Epidermal melanocyte (primary cell): ENCODE measurements around the gene OLAH.
"Not testable (repeated sequence)": the region's sequence is repeated elsewhere in the genome, so short reads cannot be mapped to it uniquely, and the experiment has no call there.

Experiments
- DNase-seq: peaks from one replicate; pipeline ENCODE4 v3.0.0; 2011; ENCODE audit warnings: low spot score; ENCODE audit not compliant: insufficient read length

Gene OLAH

GRCh38 chr10:15043674-15044073 is at the start of gene OLAH:
TSS of gene OLAH (plus strand) at chr10:15043943. CDS start at chr10:15047289, 3,346 bp downstream.
- DNase-seq, result no peak

- DNase-seq, result no peak
These were observed 47.7 kb upstream of the OLAH start for GRCh38 chr10:14995964-14996565.

GRCh38 chr10:15013530-15013929 is 30.2 kb upstream of the OLAH start:
- not testable (repeated sequence) for DNase-seq

- no peak for DNase-seq
These were observed 28.3 kb upstream of the OLAH start for GRCh38 chr10:15015451-15015850.

GRCh38 chr10:15020966-15021365 is 22.8 kb upstream of the OLAH start:
- DNase-seq, result not testable (repeated sequence)

- not testable (repeated sequence) for DNase-seq
These were observed 20.7 kb upstream of the OLAH start for GRCh38 chr10:15023079-15023478.

- not testable (repeated sequence) for DNase-seq
These were observed 19.4 kb upstream of the OLAH start for GRCh38 chr10:15024017-15025004.

GRCh38 chr10:15025040-15025439 is 18.7 kb upstream of the OLAH start:
- DNase-seq, result not testable (repeated sequence)

GRCh38 chr10:15027741-15028140 is 16.0 kb upstream of the OLAH start:
- DNase-seq, result peak; percentile 29

- no peak for DNase-seq
These were observed 8.1 kb upstream of the OLAH start for GRCh38 chr10:15035385-15036301.

- DNase-seq, result no peak
These were observed 6.1 kb upstream of the OLAH start for GRCh38 chr10:15037691-15038090.

- DNase-seq, result no peak
These were observed 5.3 kb upstream of the OLAH start for GRCh38 chr10:15038416-15038815.

GRCh38 chr10:15045380-15045779 is 1.6 kb downstream of the OLAH start:
- DNase-seq, result no peak

- no peak for DNase-seq
These were observed 2.9 kb downstream of the OLAH start for GRCh38 chr10:15046626-15047025.

- no peak for DNase-seq
These were observed 5.8 kb downstream of the OLAH start for GRCh38 chr10:15049533-15049932.

- DNase-seq, result no peak
These were observed 8.4 kb downstream of the OLAH start for GRCh38 chr10:15052121-15052520.

- no peak for DNase-seq
These were observed 9.3 kb downstream of the OLAH start for GRCh38 chr10:15053061-15053460.

GRCh38 chr10:15058689-15059088 is 14.9 kb downstream of the OLAH start:
- DNase-seq, result no peak

- DNase-seq, result no peak
These were observed 16.2 kb downstream of the OLAH start for GRCh38 chr10:15059914-15060313.

GRCh38 chr10:15060638-15061037 is 16.9 kb downstream of the OLAH start:
- DNase-seq, result no peak

GRCh38 chr10:15067154-15067553 is 23.4 kb downstream of the OLAH start:
- DNase-seq, result no peak
